ENCODE measurements around the gene DLL4.
A peak's percentile ranks its signal among the peaks of the same experiment; 100 is the strongest.

The DLL4 gene

DNA sequence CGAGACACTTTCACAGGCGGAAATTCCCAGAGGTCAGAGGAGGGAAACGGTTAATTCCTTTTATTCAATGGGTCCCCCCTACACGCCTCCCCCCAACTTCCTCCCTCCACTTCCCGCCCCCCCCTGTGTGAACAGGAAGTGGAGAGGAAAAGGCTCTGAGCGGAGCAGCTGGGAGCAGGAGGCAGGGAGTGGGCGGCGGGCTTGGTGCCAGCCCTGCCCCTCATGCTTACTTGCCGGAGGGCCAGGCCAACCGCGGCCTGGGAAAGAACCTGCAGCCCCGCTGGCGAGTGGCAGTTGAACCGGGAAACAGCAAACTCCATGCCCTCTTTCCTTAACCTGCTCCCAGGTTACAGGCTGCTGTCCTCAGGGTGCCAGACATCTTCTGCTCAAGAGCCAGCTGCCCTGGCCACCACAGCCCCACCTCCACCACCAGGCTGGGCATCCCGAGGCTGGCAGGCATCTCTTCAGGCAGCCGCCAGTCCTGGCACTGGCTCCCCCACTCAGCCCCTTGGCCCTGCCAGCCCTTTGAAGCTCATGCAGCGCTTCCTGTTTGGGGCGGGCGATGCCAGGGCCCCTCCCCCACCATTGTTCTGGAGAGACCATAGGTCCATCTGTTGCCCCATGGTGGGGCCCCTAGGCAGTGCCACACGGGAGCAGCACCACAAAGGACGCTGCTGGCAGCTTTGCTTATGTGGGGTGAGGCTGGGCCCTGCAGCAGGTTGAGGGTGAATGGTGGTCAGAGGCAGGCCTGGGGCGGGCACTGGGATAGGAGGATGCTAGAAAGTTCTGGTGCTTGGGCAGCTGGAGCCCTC lies 21.9 kb upstream of the DLL4 start:
- peak; percentile 44 for DNase-seq

DNA sequence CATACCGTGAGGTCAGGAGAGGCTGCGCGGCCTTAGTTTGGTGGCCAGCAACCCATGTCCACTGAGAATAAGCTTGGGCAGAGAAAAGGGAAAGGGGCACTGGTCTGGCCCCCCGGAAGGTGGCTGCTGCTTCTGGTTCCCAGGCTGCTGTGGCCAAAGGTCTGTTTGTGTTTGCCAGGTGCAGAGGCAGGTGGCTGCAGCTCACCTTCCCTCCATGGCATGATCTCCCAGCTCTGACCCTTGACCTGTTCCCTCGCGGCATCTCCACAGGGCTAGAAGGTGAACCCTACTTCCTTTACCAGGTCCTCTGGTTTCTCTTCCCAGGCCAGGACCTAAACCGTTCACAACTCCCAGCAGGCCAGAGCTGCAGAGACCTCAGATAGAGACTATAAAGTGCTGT lies 21.0 kb upstream of the DLL4 start:
- no peak for DNase-seq

DNA sequence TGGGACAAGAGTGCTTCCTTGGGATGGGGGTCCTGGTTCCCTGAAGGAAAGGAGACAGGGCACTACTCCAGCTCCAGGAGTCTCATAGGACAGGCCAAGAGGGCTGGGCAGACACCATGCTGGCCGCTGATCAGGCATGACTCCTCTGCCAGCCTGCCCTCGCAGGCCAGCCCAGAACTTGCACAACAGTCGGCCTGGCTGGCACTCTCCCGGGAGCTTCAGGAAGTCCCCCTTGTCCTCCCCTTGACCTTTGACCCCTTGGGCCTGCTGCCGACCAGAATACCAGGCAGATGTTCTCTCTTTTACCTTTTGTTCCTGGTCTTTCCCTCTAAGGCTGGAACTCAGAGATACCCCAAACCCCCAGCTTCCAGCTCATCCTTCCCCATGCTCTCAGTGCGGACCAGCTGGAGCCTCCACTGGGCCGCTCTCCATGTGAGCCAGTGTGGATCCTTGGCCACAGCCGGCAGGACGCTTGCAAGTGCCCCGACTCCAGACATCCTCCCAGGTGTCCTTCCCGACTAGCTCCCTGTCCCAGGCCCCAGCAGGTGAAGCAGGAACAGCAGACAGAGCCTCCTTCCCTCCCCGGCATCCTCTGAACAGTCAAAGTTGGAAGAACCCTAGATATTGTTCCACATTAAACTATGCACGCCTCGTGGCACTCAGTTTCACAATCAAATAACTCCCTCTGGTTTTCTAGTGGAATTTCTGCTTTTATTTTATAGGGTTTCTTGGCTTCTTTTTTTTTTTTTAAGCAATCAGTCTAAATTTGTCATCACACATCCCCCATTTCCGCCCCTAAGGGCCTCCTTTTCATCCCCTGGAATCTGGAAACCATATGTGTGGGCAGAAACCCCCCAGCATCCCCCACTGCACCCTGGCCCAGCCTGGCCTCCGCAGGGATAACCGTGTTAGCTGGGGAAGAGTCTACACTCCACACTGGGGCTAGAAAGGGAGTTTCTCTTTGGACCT lies 19.2 kb upstream of the DLL4 start:
- DNase-seq, result no peak

DNA sequence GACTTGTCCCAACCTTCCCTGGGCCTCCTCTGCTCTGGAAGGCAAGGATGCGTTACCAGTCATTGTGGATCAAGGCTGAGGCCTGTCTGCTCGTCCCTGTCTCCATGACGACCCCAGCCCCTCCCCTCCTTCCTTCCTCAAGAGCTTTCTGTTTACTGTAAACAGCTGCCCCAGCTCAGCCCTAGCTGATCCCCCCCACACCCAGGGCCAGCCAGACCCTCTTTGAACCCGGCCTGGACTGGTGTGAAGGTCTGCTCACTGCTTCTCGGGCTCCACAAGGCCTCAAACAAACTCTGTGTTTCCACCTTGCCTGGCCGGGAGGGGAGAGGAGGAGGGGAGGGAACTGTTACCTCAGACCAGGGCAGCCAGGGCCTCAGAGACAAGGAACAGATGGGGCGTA lies 18.0 kb upstream of the DLL4 start:
- DNase-seq, result no peak

DNA sequence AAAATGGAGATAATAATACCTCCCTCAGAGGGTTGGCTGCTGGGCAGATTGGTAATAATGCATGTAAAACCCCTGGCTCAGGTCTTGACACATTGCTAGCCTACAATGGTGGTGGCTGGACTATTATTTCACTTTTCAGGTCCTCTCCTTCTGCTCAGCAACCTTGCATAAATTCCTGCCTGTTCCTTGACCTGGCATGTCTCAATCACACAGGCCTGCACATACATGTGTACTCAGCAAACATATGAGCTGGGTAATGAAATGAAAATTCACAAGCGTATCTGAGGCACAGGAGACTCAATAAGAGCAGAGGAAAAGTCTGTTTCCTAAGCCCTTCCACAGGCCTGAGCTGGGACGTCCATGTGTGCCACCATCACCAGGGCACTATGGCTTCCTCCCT lies 17.4 kb upstream of the DLL4 start:
- DNase-seq, result no peak

DNA sequence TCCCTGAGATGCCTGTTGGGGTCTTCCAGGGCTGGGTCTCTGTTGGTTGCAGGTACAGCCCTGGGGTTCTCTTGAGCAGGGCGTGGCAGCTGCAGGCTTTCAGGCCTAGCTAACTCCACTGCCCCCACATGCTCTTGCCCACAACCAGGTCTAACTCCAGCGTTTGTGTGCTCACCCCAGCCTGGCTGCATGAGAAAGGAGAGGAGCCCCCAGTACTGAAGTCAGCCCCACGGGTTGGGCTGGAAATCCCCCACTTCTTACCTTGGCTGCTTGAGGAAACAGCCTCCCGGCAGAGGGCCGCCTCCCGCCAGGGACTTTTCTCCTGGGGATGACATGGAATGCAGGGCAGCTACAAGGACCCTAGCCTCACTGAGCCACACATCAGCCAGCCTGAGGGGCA lies 16.7 kb upstream of the DLL4 start:
- DNase-seq, result no peak

DNA sequence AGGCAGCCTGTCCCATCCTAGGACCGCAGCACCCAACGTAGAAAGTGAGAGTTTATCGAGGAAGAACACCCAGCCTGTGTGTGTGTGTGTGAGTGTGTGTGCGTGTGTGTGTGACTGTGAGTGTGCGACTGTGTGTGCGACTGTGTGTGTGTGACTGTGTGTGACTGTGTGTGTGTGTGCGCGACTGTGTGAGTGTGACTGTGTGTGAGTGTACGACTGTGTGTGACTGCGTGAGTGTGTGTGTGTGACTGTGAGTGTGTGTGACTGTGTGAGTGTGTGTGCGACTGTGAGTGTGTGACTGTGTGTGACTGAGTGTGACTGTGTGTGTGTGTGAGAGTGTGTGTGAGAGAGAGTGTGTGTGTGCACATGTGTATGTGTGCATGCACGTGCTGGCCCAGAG lies 15.1 kb upstream of the DLL4 start:
- no peak for DNase-seq

DNA sequence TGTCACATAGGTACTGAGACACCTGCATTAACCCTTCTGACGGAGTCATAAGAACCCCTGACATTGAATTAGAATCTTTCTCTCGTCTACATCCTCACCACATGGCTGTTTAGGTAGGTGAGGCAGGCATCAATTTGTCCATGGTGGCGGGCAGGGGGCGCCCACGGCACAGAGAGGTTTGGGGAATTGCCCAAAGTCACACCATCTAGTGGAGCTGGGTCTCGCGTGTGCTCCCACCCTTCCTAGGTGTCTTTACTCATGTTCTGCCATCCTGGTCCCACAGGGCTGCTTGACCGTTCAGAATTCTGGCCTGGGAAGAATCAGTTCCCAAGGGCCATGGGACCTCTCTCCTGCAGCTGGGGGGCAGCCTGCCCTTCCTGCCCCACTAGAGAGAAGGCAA lies 14.7 kb upstream of the DLL4 start:
- no peak for DNase-seq

DNA sequence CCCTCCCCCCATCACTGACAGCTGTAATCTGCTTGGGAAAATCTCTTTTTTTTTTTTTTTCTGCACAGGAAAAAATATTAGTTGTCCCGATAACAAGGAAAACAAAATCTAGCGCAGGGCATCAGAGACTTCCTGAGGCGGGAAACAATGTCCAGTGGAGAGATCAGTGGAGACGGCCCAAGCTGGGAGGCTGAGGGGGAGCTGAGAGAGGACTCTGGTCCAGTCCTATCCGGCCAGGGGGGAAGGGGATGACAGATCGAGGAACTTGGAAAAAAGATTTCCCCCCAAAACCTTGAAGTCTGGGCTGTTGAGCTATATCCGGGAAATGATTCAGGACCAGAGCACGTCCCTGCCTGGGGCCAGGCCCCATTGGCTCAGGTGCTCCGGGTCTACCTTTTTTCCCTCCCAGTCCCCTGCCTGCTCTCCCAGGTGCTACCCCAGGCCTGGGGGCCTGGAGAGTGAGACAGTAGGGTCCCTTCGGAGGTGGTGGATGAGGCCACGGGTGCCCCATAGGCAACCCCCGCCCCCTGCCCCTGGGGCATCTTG lies 14.0 kb upstream of the DLL4 start:
- DNase-seq, result no peak

DNA sequence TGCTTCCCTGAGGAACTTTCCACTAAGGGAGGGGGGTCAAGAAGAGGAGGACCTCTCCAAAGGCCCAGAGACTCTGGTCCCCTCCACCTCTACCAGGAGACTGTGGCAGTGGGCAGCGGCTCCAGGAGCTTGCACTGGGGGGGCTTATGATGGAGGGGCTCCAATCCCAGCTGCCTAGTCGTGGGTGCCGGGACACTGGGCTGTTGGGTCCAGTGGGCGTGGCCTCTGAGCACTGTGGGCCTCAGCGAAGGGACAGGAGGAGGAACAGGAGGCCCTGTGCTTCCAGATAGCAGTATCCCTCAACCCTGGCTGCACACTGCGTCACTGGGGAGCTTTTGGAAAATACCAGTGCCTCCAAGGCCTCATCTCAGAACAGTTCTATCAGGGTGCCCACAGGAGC lies 13.5 kb upstream of the DLL4 start:
- no peak for DNase-seq

DNA sequence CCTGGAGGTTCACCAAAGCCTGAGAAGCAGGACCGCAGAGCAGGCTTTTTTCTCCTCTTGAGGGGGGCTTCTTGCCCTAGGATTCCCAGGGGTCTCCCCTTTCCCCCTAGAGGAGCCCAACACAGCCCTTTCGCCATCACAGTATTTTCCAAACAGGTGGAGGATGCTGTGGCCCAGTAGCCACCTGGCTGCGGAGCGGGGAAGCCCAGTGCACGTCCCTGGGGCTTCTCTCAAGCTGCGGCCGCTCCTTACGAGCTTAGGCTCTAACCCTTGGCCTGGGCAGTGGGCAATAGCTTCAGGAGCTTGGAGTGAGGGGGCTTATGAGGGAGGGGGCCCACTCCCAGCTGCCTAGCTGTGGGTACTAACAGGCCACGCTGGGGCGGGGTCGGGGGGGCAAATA lies 11.6 kb upstream of the DLL4 start:
- DNase-seq, result no peak

DNA sequence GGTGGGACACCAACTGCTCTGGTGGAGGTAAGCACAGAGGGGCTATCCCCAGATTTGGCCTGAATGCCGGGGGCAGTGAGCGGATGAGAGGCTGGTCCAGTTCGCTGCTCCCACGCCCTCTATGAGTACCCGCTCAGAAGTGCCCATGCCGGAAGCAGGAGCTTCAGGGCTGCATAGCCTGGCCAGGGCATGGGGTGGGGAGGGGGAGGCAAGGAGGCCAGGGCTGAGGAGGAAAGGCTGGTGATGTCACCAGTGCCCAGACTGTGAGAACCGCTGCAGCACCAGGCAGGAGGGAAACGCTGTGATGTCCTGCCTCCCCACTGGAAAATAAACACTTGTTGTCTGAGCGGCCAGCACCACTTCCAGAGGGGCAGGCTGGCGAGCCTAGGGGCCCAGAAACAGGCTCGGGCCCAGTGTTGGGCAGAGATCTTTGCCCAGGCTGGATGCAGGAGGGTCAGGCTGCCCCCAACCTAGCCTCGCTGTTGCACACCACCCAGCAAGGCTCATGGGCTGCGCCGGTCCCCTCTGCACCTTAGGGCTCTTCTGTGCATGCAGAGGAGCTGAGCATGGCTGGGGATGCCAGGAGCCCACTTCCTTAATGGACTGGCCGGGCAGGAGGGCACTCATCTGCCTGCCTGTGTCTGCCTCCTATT lies 10.9 kb upstream of the DLL4 start:
- no peak for DNase-seq

DNA sequence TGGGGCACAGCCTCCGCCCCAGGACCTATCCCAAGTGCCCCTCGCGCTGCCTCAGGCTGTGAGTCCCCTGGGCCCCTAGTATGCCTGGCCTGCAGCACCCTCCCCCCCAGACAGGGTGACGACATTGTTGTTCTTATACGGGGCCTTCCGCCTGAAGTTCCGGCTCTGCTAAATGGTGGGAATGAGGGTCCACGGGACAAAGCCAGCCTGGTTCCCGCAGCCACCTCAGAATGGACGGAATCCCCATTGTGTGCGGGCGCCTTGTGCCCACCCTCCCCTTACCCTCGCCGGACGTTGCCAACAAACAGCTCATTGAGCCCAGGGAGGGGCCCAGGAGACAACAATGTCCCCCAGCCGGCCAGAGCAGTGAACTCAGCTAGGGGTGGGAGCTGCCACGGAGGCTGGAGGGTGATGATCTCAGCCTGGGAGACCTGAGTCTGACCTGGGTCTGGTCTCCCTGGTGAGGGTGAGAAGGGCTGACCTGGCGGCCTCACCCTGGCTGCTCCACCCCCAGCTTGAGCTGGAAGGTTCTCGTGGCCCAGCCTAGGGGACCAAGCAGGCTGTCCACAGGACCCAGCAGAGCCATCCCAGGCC lies 10.2 kb upstream of the DLL4 start:
- no peak for DNase-seq

DNA sequence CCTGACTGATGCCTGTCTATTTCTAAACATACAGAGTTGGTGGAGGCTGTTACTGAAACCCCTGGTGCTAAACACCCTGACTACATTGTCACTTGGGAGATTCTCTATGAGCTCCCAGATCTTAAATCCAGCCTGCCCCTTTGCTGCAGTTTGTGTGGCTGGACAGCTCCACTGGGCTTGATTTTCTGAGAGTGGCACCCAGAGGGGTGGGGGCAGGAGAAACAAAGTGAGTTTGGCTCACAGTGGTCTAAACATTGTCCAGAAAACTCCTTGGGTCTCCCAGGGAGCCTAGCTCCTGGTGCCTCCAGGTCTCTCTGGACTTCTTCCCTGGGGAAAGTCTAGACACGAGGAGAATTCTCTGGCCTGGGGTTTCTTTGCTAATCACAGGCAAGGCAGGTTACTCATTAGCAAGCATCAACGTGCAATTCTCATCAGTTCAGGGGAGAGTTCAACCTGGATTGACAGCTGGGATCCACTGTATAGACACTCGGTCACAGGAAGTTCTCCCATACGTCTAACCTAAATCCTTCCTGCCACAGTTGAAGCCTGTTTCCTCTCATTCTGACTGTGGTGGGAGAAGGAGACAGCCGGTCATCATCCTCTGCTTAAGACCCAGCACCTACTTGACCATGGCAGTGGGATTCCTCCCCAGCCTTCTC lies 7.1 kb upstream of the DLL4 start:
- DNase-seq, result no peak

DNA sequence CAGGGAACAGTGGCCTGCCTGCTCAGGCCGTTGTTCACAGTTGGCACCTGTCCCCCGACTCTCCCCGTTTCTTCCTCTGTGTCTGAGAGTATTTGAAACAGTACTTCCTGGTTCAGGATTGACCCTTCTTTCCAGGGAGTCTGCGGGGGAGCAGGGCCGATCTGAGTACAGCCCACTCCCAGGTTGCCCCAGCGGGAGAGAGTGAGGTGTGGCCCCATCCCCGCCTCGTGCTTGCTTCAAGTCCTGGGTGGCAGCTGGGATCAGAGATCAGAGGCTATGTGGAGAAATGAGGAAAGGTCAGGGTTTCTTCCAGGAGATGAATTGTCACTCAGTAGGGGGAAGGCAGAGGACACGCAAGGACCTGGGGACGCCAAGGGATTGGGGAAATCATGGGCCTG lies 6.5 kb upstream of the DLL4 start:
- DNase-seq, result no peak

DNA sequence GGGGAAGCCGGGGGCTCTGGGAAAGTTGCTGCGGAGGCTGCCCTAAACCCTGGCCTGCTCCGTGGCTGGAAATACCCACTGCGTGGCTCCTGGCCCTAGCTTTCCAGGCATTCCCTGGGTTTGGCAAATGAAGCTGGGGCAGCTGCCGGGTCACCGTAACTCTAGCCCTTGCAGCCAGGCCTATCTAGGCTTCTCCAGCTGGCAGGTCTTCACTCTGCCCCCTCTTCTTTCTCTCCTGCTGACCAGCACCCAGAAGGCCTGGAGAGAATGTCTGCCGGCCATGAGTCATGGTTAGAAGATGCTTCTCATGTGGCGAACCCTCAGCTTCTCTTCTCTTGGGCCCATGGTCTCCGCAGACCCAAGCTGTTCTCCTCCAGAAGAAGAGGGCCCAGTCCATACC lies 5.6 kb upstream of the DLL4 start:
- DNase-seq, result no peak

DNA sequence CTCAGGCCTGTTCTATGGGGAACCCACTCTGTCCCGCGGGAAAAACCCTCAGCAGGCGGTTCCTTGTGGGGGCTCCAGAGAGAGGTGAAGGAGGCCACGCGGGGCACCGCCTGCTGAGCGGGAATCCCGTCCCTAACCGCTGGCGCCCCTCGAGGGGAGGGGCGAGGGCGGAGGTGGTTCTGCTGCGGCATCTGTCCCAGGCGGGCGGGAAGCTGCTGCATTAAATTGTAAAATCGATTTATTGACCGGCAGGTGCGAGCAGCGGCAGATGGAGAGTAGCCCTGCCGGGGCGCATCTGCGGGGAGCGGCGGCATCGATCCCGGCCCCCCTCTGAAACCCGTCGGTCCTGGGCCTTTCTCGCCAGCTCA lies 3.7 kb upstream of the DLL4 start:
- DNase-seq, result no peak

DNA sequence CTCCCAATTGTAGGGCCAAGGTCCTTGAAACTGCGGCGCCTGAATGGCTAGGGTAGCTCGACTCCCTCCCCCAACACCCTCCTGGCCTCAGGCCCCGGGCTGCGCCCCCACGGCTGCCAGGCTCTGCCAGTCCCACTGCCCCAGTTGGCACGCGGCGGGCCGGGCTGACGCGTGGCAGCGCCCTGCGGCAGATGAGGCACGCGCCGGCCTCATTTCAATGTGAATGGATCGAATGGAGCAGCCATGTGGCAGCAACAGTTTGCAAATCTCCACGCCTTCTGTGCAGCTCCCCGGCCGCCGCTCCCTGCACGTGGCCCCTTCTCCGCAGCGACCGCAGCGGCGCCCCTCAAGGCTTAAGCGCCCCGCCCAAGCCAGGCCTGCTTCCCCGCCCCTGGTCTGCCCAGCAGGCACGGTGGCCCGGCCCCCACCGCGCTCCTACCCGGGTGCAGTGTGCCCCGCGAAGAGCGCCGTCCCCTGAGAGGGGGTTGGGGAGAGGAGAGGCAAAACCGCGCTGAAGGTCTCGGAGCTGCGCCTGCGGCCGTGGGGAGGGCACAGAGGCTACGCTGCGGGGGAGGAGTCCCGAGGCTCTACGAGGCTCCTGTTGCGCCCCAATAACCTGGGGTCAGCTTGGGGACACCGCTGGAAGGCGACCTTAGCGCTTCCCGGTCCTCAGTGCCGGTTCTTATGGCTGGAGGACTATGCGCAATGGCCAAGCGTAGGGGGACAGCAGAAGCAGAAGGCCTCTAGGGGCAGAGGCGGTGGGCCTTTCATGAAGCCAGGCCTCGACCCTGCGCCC lies 3.1 kb upstream of the DLL4 start:
- DNase-seq, result peak; percentile 10

DNA sequence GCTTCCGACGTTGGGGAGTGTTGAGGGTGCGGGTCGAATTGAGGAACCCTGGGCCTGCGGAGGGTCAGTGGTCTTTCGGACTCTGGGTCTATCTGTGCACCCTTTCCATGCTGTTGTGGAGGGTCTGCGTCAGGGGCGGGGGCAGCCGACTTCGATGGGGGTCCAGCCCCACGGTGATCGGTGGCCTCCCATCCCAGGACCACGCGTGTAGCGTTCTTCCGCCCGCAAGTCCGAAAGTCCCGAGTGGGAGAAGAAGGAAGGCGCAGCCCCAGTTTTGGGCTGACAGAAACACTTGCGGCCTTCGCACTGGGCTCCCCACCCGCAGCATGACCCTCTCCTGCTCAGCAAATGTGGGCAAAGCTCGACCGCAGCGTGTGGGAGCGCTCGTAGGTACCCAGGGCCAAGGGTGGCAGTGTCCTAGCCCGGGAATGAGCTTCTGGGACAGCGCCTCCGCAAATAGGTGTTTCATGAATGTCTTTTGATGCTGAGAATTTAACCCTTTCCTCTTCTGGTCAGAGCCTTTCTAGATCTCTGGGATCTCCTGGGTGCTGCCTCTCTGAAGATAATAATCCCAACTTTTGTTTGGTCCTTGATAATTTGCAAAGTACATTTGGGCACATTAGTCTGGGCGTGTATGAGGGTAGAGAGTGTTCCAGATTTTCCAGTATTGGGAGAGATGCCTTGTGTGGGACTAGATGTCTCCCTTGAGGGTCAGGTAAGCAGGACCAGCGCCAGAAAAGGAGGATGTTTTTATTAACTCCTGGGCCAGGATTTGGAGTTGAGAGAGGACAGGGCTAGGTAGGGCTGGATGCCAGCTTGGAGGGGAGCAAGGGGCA lies 2.3 kb upstream of the DLL4 start:
- DNase-seq, result no peak

DNA sequence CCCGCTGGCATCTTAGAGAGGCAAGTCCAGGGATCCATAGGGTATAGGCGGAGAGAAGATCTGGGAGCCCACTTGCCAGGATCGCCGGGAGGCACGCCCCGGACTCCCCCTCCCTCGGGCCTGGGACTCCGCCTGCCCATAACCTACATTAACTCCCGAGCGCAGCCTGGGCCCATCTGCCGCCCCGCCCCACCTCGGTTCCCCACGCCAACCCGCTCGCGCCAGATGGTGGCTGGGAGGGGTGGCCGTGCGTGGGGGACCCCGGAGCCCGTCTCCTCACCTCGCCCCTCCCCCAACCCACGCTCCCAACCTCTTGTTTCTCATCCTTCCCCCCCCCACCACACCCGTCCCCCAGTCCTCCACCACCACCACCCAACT lies 1.7 kb upstream of the DLL4 start:
- DNase-seq, result no peak
